ENCODE measurements around the gene PPP6R2.

DNA sequence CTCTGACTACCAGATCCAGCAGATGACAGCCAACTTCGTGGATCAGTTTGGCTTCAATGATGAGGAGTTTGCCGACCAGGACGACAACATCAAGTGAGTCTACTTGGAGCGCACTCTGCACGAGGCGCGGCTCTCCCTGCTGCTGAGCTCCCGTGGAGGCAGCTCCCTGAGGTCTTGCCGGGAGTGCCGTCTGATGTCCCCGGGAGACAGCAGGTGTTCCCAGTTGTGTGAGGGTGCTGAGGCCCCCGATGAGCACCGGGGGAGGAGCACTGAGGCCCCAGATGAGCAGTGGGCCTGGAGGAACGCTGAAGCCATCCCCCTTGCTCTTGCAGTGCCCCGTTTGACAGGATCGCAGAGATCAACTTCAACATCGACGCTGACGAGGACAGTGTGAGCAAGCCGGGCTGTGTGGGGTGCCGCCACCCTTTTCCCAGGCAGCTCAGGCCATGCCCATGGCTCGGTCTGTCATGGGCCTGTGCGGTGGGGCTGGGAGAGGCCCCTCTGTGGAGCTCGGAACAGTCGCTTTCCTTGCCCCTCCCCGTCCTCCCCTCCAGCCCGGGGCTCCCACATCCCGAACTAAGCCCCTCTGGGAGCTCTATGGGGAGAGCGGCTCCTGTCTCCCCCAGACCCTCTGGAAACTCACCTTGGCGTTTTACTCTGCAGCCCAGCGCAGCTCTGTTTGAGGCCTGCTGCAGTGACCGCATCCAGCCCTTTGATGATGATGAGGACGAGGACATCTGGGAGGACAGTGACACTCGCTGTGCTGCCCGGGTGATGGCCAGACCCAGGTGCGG lies 94.6 kb downstream of the PPP6R2 start:
- TF ChIP-seq, protein P1, sequence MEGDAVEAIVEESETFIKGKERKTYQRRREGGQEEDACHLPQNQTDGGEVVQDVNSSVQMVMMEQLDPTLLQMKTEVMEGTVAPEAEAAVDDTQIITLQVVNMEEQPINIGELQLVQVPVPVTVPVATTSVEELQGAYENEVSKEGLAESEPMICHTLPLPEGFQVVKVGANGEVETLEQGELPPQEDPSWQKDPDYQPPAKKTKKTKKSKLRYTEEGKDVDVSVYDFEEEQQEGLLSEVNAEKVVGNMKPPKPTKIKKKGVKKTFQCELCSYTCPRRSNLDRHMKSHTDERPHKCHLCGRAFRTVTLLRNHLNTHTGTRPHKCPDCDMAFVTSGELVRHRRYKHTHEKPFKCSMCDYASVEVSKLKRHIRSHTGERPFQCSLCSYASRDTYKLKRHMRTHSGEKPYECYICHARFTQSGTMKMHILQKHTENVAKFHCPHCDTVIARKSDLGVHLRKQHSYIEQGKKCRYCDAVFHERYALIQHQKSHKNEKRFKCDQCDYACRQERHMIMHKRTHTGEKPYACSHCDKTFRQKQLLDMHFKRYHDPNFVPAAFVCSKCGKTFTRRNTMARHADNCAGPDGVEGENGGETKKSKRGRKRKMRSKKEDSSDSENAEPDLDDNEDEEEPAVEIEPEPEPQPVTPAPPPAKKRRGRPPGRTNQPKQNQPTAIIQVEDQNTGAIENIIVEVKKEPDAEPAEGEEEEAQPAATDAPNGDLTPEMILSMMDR (IDR thresholded peaks at IDR 0.05; ENCODE audit: extremely low read depth in 1 of 2, insufficient read depth in 1 of 2, low read depth in 1 of 2, low read length in 2 of 2), result no peak
- TF ChIP-seq EZH2 (IDR thresholded peaks at IDR 0.05; ENCODE audit: borderline replicate concordance, low read depth, low read length, severe bottlenecking) (no peak), GATA2 (IDR thresholded peaks at IDR 0.05; ENCODE audit: insufficient read depth, insufficient read length, low read depth, low read length) (no peak), MAX (IDR thresholded peaks at IDR 0.05; ENCODE audit: insufficient read depth, insufficient read length) (no peak), POLR2AphosphoS5 (IDR thresholded peaks at IDR 0.05; ENCODE audit: insufficient read depth, low read depth, low read length) (no peak), JUN (IDR thresholded peaks at IDR 0.05; ENCODE audit: borderline replicate concordance, insufficient read depth, insufficient read length, low read depth) (no peak), POLR2A (IDR thresholded peaks at IDR 0.05; ENCODE audit: low read depth, low read length) (no peak), FOS (IDR thresholded peaks at IDR 0.05; ENCODE audit: borderline replicate concordance, insufficient read depth, low read length) (no peak), MYC (IDR thresholded peaks at IDR 0.05; ENCODE audit: low read depth, low read length) (no peak)
